Activated naive CD4-positive, alpha-beta T cell treated with anti-CD3 and anti-CD28 coated beads for 36 hours (primary cell): ENCODE data around the gene AIM2. TPM values are rescaled to one million over a fixed set of nuclear protein-coding genes. Genes with fewer than 3 reads are reported as not detected.
A peak's percentile ranks its signal among the peaks of the same experiment; 100 is the strongest.
"Not testable (repeated sequence)": the region's sequence is repeated elsewhere in the genome, so short reads cannot be mapped to it uniquely, and the experiment has no call there.

Source experiments
- CTCF ChIA-PET: fragments of 350-600 bp; sonication (Branson Sonifier 250); formaldehyde crosslinking; loops from one replicate; lab custom pipeline; 2021; ENCODE audit warnings: antibody characterized with exemption; lab: Charles Lee
- DNase-seq: peaks from one replicate; pipeline ENCODE4 v3.0.0-alpha.2; 2020
- H3K27ac Mint-ChIP-seq: one replicate; pipeline ENCODE4 v1.8.0; 2021; ENCODE audit warnings: mild to moderate bottlenecking, mixed read lengths
- H3K27me3 Mint-ChIP-seq: one replicate; pipeline ENCODE4 v1.8.0; 2021; ENCODE audit warnings: low read depth, mixed read lengths
- H3K36me3 Mint-ChIP-seq: one replicate; pipeline ENCODE4 v1.8.0; 2021; ENCODE audit warnings: low read depth, mixed read lengths
- H3K4me1 Mint-ChIP-seq: one replicate; pipeline ENCODE4 v1.8.0; 2021; ENCODE audit warnings: low read depth, mixed read lengths
- H3K4me3 Mint-ChIP-seq: one replicate; pipeline ENCODE4 v1.8.0; 2021; ENCODE audit warnings: mild to moderate bottlenecking, moderate library complexity, mixed read lengths
- H3K9me3 Mint-ChIP-seq: one replicate; pipeline ENCODE4 v1.8.0; 2021; ENCODE audit warnings: mixed read lengths
- intact Hi-C: fragments of 100-400 bp; cut with micrococcal nuclease; formaldehyde crosslinking; loops from one replicate; pipeline ENCODE4 v1.15.1; 2023
- total RNA-seq, 2 experiments: library from RNA; stranded (reverse); gene quantifications; one replicate each; pipeline ENCODE4 v1.2.3, GENCODE V29; 2021

AIM2 gene
- 10 to 100 TPM; 12.2 to 13.7 TPM for total RNA-seq

DNA sequence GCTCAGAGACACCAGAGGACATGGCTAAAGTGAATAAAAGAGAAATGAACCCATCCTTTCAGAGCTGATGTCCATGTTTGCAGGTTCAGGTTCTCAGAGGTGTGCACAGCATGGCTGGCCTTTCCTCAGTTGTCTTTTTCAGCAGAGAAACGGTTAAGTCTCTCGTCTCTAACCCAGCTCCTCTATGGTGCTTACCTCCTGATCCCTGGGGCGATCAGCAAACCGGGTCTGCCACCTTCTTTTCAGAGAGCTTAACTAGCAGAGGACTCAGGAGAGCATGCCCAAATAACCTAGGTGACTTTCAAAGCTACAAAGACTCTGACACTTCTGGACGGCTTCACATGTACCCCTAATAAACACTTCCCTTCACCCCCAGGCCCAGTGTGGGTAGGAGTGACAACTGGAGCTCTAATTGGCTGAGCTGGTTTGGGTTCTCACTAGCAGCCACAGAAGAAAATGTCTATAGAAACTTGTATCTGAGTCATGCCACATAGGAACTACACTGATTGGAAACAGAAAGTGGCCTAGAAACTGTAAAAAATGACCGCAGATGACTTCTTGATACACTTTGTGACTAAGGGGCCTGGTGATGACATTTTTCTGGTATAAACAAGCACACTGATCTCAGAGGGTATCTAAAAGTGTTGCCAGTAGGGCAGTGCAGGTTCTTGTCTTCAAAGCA is at the start of gene AIM2:
Gene AIM2 (minus strand): TSS at position 329 of the 682 bp plus-strand sequence. CDS start 3,267 bp downstream, outside the sequence.
- H3K4me3 Mint-ChIP-seq, result peak within 1 kb of the TSS; percentile 76
- CTCF ChIA-PET, result interaction anchor here (0.7 to 5.3 kb wide), 6 partner anchors 9 to 137 kb away, joined by 3 to 50 read pairs (median 8); no protein-coding TSS in a partner anchor
- intact Hi-C loops, result loop anchor here (1.0 to 10.0 kb wide), 15 partner anchors 8 to 1082 kb away; partner anchors contain the start of genes IFI16 and KIRREL1
- H3K27ac Mint-ChIP-seq, result peak within 1 kb of the TSS; percentile 98
- H3K27me3 Mint-ChIP-seq, result no peaks in the 10 kb centered on the region
- peaks cover 5% of the 10 kb centered on the region for H3K36me3 Mint-ChIP-seq
- DNase-seq, result peak; percentile 70
- H3K4me1 Mint-ChIP-seq, result peaks cover 34% of the 10 kb centered on the region
- no peaks in the 10 kb centered on the region for H3K9me3 Mint-ChIP-seq

DNA sequence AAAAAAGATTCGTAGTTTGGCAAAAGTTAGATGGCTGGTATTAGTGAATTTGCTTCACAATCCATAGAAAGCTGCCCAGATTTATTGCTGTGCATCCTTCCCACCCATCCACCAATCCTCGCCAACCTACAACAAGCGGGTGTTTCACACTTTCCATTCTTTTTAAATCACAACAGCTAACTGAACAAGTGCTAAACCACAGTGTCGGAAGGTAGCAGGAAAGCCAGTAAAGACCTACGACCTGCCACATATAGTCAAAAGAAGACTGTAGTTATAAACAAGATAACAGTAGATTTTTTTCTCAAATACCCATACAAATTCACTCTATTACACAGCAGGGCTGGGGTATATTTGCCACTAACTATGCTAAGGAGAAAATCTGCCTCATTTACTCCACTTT is 47.0 kb upstream of the AIM2 start:
- no peaks in the 10 kb centered on the region for H3K9me3 Mint-ChIP-seq
- CTCF ChIA-PET, result no interaction called here
- no peak for DNase-seq

DNA sequence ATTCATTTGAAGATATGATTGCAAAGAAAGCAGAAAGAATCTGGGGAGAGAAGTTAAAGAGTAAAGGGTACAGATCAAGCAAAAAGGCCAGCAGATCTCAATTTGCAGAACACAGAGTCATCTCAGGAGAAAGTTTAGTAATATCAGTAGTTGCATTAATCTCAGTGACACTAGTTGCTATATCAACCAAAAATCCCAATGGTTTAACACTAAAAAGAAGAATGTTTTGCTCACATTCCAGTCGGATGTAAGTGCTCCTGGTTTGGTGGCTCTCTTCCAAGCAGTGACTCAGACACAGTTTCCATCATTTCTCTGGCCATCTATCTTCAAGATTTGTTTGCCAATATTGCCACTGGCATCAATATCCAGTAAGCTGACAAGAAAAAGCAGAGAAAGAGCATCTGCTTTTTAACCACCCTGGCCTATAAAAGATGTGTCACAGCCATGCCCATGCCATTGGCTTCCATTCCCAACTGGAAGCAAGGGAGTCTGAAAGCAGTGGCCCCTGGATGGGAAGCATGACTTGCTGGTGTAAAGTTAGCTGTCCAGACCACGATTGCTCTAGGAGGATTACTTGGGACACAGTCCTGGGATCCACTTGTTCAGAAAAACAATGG is 45.5 kb upstream of the AIM2 start:
- H3K9me3 Mint-ChIP-seq, result no peaks in the 10 kb centered on the region
- peaks cover 13% of the 10 kb centered on the region for H3K4me1 Mint-ChIP-seq
- no peak for DNase-seq
- H3K27ac Mint-ChIP-seq, result no peak overlapping the region
- peaks cover 16% of the 10 kb centered on the region for H3K27me3 Mint-ChIP-seq
- no peaks in the 10 kb centered on the region for H3K36me3 Mint-ChIP-seq
- CTCF ChIA-PET, result interaction anchor here (0.8 to 1.5 kb wide), 4 partner anchors 24 to 88 kb away, joined by 3 to 4 read pairs (median 3); no protein-coding TSS in a partner anchor
- intact Hi-C loops, result loop anchor here (1.0 kb wide), 1 partner anchor 45 kb away; no protein-coding TSS in a partner anchor
- no peak overlapping the region for H3K4me3 Mint-ChIP-seq

More for the DNA sequence above, 47.0 kb upstream of the AIM2 start:
- Mint-ChIP-seq H3K27ac (no peak overlapping the region), H3K4me1 (peaks cover 13% of the 10 kb centered on the region), H3K4me3 (no peak overlapping the region), H3K27me3 (peaks cover 16% of the 10 kb centered on the region), H3K36me3 (no peaks in the 10 kb centered on the region)
- intact Hi-C loops, result no loop called here

GRCh38 chr1:159121526-159121925 is 45.0 kb upstream of the AIM2 start:
- H3K36me3 Mint-ChIP-seq, result no peaks in the 10 kb centered on the region
- CTCF ChIA-PET, result interaction anchor here (0.8 to 1.5 kb wide), 4 partner anchors 24 to 89 kb away, joined by 3 to 4 read pairs (median 3); no protein-coding TSS in a partner anchor
- peaks cover 13% of the 10 kb centered on the region for H3K4me1 Mint-ChIP-seq
- no peaks in the 10 kb centered on the region for H3K9me3 Mint-ChIP-seq
- H3K27ac Mint-ChIP-seq, result no peak overlapping the region
- DNase-seq, result peak; percentile 13
- peaks cover 16% of the 10 kb centered on the region for H3K27me3 Mint-ChIP-seq
- no peak overlapping the region for H3K4me3 Mint-ChIP-seq
- intact Hi-C loops, result no loop called here

DNA sequence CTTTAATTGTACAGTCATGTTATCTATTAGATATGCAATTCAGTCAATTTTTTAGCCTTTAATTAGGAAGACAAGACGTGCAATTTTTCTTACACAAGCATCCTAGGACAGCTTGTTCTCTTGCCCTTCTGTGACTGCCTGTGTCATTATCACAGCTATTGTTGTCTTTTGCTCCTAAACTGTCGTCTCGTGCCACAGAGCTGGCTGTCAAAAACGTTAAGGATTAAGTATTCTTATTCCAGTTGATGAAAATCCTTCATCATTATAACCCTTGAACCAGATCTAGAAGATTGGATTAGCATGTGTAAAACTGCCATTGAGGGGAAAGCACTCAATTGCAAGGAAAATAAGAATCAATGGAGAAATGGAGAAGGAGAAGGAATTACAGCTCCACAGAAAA is 43.8 kb upstream of the AIM2 start:
- Mint-ChIP-seq H3K36me3 (no peaks in the 10 kb centered on the region), H3K27me3 (peaks cover 16% of the 10 kb centered on the region), H3K4me1 (peaks cover 13% of the 10 kb centered on the region), H3K9me3 (no peaks in the 10 kb centered on the region), H3K27ac (no peak overlapping the region), H3K4me3 (no peak overlapping the region)
- CTCF ChIA-PET, result interaction anchor here (0.7 to 1.5 kb wide), 3 partner anchors 20 to 78 kb away, joined by 3 to 4 read pairs (median 3); no protein-coding TSS in a partner anchor
- no peak for DNase-seq
- intact Hi-C loops, result no loop called here

- H3K4me1 Mint-ChIP-seq, result no peaks in the 10 kb centered on the region
- H3K27ac Mint-ChIP-seq, result no peak overlapping the region
- no peaks in the 10 kb centered on the region for H3K9me3 Mint-ChIP-seq
- H3K4me3 Mint-ChIP-seq, result no peak overlapping the region
- H3K27me3 Mint-ChIP-seq, result peaks cover 6% of the 10 kb centered on the region
- DNase-seq, result no peak
- intact Hi-C loops, result no loop called here
- CTCF ChIA-PET, result interaction anchor here (0.7 to 0.9 kb wide), 3 partner anchors 19 to 144 kb away, joined by 3 to 4 read pairs (median 3); no protein-coding TSS in a partner anchor
- H3K36me3 Mint-ChIP-seq, result no peaks in the 10 kb centered on the region
These were observed 37.2 kb upstream of the AIM2 start for GRCh38 chr1:159113596-159114433.

DNA sequence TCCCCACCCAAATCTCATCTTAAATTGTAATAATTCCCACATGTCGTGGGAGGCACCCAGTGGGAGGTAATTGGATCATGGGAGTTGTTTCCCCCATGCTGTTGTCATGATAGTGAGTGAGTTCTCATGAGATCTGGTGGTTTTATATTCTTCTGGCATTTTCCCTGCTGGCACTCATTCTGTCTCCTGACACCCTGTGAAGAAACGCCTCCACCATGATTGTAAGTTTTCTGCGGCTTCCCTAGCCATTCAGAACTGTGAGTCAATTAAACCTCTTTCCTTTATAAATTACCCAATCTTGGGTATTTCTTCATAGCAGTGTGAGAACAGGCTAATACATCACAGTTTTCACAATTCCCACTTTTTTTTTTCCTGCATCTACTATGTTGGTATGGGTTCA is 26.5 kb upstream of the AIM2 start:
- CTCF ChIA-PET, result interaction anchor here (0.7 kb wide), 1 partner anchor 29 kb away, joined by 3 read pairs; no protein-coding TSS in a partner anchor
- H3K9me3 Mint-ChIP-seq, H3K4me1 Mint-ChIP-seq, intact Hi-C loops, H3K4me3 Mint-ChIP-seq, DNase-seq, H3K27ac Mint-ChIP-seq, H3K36me3 Mint-ChIP-seq: not testable (repeated sequence)
- peaks cover 33% of the 10 kb centered on the region for H3K27me3 Mint-ChIP-seq

DNA sequence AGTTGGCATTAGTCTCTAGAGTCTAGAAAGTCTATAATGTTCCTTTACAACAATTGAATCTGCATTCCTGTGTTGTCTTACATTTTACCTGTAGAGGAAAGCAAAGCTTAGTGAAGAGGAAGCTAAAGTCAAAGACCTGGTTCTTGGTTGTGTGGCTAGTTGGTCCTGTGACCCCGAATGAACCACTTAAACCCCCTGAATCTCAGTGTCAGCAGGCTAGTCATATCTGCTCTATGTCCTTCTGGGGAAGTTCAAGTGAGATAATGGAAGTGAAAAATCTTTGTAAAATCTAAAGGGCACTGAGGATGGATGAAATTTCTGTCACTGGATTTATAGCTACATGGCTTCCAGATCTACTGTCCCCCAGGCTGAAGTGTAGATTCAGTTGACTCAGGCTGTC is 24.0 kb upstream of the AIM2 start:
- no peaks in the 10 kb centered on the region for H3K36me3 Mint-ChIP-seq
- H3K27me3 Mint-ChIP-seq, result peaks cover 23% of the 10 kb centered on the region
- no peak overlapping the region for H3K4me3 Mint-ChIP-seq
- H3K27ac Mint-ChIP-seq, result no peak overlapping the region
- CTCF ChIA-PET, result interaction anchor here (0.6 kb wide), 1 partner anchor 20 kb away, joined by 3 read pairs; no protein-coding TSS in a partner anchor
- no peak for DNase-seq
- intact Hi-C loops, result no loop called here
- H3K9me3 Mint-ChIP-seq, result no peaks in the 10 kb centered on the region
- no peaks in the 10 kb centered on the region for H3K4me1 Mint-ChIP-seq

- CTCF ChIA-PET, result interaction anchor here (1.4 to 1.6 kb wide), 2 partner anchors 13 to 23 kb away, joined by 3 to 4 read pairs; no protein-coding TSS in a partner anchor
- intact Hi-C loops, result no loop called here
- Mint-ChIP-seq H3K36me3 (no peaks in the 10 kb centered on the region), H3K4me1 (no peaks in the 10 kb centered on the region), H3K27ac (no peak overlapping the region), H3K9me3 (no peaks in the 10 kb centered on the region), H3K27me3 (peaks cover 16% of the 10 kb centered on the region), H3K4me3 (no peak overlapping the region)
- no peak for DNase-seq
These were observed 22.0 kb upstream of the AIM2 start for GRCh38 chr1:159098596-159098995.

DNA sequence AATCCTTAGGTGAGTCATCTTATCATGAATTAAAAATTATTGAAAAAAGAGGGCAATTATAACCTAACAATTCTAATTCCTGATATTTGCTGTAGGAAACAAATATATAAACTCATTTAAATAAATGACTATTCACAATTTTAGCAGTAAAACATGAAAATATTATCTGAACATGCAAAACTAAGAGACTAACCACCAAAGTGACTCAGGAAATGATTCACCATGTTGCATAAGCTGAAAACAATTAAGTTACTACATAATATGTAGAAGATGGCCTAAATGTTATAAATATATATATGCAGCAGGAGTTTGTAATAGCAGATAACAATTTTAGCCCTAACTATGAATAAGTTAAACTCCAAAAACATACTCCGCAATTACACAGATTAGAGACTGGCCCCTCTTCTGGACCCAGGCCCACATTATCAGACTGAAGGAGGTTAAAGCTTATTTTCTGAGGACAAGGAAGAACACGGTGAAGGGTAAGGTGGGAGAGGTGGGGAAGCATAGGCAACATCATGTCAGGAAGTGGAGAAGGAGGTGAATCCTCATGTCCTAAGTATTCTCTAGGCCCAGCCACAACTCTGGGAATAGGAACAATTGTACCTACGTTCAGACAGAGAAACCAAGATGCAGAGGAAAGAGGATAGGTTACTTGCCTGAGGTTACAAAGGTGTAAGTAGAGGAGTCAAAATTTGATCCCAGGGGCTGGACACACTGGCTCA is 15.6 kb upstream of the AIM2 start:
- Mint-ChIP-seq H3K9me3 (no peaks in the 10 kb centered on the region), H3K4me3 (no peak overlapping the region), H3K36me3 (no peaks in the 10 kb centered on the region), H3K27me3 (no peaks in the 10 kb centered on the region), H3K4me1 (peaks cover 47% of the 10 kb centered on the region), H3K27ac (no peak overlapping the region)
- no peak for DNase-seq
- CTCF ChIA-PET, result interaction anchor here (0.6 to 5.0 kb wide), 4 partner anchors 15 to 37 kb away, joined by 3 to 50 read pairs (median 4); partner anchors contain the start of gene AIM2
- intact Hi-C loops, result no loop called here

DNA sequence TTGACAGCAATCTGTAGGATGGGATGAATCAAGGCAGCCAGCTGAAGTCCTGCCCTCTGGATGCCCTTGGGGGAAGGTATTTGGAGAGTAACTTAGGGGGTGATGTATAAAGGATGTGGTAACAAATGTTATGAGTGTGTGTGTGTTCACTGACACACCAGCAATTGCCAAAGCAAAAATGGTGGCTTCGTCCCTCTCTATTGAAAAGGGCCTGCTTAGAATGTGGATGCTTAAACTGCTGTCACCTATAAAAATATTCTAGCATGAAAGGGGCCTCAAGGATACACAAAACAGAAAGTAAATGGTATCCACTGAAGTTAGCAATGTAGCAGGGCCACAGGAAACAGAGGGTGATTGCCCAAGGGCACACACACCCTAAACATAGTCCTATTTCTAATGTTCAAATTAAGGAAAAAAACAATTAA is 15.1 kb upstream of the AIM2 start:
- CTCF ChIA-PET, result interaction anchor here (0.6 to 5.0 kb wide), 4 partner anchors 14 to 75 kb away, joined by 3 to 50 read pairs (median 4); partner anchors contain the start of gene AIM2
- Mint-ChIP-seq H3K9me3 (no peaks in the 10 kb centered on the region), H3K4me3 (no peak overlapping the region), H3K4me1 (peaks cover 49% of the 10 kb centered on the region), H3K36me3 (no peaks in the 10 kb centered on the region), H3K27me3 (no peaks in the 10 kb centered on the region), H3K27ac (peak overlapping the region; percentile 60)
- DNase-seq, result peak; percentile 55
- intact Hi-C loops, result loop anchor here (1.0 kb wide), 1 partner anchor 14 kb away; no protein-coding TSS in a partner anchor
